Measurements from ENCODE around the gene DHRS2. TPM values are rescaled to one million over a fixed set of nuclear protein-coding genes. Genes with fewer than 3 reads are reported as not detected.
"Not testable (repeated sequence)": the region's sequence is repeated elsewhere in the genome, so short reads cannot be mapped to it uniquely, and the experiment has no call there.

DHRS2 gene
- total RNA-seq, 2 donors from 2014 or later: 0.56 to 2.1 TPM

DNA sequence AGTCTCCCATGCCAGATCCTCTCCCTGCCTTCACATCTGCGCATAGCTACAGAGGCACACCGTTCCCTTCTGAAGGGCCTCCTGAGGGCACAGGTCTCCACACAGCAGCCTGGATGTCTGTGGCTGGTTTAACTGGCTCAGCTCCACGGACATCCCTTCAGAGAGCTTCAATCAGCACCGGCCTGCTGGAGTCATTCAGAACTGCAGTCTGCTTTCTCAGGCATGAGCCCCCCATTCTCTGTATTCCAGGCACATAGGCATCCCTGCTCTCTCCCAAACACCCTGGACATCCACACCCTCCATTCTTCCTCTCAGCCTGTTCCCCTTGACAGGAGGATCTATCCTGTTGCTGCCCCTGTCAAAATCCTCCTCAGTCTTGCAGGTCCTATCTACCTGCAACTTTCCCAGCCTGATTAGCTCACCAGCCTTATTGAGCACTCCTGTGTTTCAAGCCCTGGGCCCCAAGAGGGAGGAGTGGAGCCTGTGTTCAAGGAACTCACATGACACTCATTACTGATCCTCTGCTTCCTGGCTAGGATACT, 2.9 kb upstream of the DHRS2 start:
- H3K9me3 ChIP-seq: no peaks in the 10 kb centered on the region
- no peak overlapping the region for H3K9ac ChIP-seq (ENCODE audit: low read depth in 2 of 2, low read length in 2 of 2)
- H3K4me3 ChIP-seq: no peak overlapping the region
- no peak overlapping the region for H3K27ac ChIP-seq
- TF ChIP-seq, protein P1, sequence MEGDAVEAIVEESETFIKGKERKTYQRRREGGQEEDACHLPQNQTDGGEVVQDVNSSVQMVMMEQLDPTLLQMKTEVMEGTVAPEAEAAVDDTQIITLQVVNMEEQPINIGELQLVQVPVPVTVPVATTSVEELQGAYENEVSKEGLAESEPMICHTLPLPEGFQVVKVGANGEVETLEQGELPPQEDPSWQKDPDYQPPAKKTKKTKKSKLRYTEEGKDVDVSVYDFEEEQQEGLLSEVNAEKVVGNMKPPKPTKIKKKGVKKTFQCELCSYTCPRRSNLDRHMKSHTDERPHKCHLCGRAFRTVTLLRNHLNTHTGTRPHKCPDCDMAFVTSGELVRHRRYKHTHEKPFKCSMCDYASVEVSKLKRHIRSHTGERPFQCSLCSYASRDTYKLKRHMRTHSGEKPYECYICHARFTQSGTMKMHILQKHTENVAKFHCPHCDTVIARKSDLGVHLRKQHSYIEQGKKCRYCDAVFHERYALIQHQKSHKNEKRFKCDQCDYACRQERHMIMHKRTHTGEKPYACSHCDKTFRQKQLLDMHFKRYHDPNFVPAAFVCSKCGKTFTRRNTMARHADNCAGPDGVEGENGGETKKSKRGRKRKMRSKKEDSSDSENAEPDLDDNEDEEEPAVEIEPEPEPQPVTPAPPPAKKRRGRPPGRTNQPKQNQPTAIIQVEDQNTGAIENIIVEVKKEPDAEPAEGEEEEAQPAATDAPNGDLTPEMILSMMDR (IDR thresholded peaks at IDR 0.05): no peak
- H3K4me1 ChIP-seq: no peaks in the 10 kb centered on the region
- no peaks in the 10 kb centered on the region for H3K27me3 ChIP-seq
- intact Hi-C loops (cut with DNase I): no loop called here
- no peak for DNase-seq
- no peaks in the 10 kb centered on the region for H3K36me3 ChIP-seq

DNA sequence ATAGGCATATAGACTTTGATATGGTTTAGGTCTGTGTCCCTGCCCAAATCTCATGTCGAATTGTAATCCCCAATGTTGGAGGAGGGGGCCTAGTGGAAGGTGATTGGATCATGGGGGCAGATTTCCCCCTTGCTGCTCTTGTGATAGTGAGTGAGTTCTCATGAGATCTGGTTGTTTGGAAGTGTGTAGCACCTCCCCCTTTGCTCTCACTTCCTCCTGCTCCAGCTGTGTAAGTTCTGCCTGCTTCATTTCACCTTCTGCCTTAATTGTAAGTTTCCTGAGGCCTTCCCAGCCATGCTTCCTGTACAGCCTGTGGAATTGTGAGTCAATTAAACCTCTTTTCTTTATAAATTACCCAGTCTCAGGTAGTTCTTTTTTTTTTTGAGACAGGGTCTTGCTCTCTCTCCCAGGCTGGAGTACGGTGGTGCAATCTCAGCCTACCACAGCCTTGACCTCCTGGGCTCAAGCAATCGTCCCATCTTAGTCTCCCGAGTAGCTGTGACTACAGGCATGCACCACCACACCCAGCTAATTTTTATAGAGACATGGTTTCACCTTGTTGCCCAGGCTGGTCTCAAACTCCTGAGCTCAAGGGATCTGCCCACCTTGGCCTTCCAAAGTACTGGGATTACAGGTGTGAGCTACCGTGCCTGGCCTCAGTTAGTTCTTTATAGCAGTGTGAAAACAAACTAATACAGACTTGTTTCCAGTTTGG, 1.3 kb upstream of the DHRS2 start:
- intact Hi-C loops (cut with DNase I); H3K27me3 ChIP-seq; H3K27ac ChIP-seq; H3K4me1 ChIP-seq; H3K4me3 ChIP-seq; H3K9ac ChIP-seq (ENCODE audit: low read depth in 2 of 2, low read length in 2 of 2); H3K36me3 ChIP-seq; H3K9me3 ChIP-seq; DNase-seq: not testable (repeated sequence)

DNA sequence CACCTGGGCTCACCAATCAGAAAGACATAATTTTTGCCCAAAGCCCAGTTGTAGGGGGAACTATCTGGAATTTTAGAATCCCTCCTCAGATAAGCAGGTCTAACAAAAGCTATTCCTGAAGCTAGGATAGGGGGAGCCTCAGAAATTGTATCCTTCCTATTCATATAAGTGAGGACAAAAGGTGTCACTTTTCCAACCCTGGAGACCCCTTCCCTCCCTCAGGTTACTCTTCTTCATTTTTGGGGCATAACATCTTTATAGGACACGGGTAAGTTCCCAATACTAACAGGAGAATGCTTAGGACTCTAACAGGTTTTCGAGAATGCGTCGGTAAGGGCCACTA, 1.1 kb downstream of the DHRS2 start:
- H3K27me3 ChIP-seq; H3K27ac ChIP-seq; DNase-seq; H3K4me1 ChIP-seq; H3K36me3 ChIP-seq; H3K9ac ChIP-seq (ENCODE audit: low read depth in 2 of 2, low read length in 2 of 2); intact Hi-C loops (cut with DNase I); H3K4me3 ChIP-seq; H3K9me3 ChIP-seq: not testable (repeated sequence)

DNA sequence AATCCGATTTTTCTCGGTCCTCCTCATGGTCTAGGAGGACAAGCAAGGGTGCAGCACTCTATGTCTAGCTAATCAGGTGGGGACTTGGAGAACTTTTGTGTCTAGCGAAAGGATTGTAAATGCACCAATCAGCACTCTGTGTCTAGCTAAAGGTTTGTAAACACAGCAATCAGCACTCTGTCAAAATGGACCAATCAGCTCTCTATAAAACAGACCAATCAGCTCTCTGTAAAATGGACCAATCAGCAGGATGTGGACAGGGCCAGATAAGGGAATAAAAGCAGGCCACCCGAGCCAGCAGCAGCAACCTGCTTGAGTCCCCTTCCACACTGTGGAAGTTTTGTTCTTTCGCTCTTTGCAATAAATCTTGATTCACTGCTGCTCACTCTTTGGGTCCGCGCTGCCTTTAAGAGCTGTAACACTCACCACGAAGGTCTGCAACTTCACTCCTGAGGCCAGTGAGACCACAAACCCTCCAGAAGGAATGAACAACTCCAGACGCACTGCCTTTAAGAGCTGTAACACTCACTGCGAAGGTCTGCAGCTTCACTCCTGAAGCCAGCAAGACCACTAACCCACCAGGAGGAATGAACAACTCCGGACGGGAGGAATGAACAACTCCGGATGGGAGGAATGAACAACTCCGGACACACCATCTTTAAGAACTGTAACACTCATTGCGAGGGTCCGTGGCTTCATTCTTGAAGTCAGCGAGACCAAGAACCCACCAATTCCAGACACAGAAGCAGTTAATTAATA, 1.7 kb downstream of the DHRS2 start:
- H3K36me3 ChIP-seq; H3K27me3 ChIP-seq; H3K27ac ChIP-seq; H3K9me3 ChIP-seq; intact Hi-C loops (cut with DNase I); DNase-seq; H3K4me3 ChIP-seq; H3K9ac ChIP-seq (ENCODE audit: low read depth in 2 of 2, low read length in 2 of 2); H3K4me1 ChIP-seq: not testable (repeated sequence)

DNA sequence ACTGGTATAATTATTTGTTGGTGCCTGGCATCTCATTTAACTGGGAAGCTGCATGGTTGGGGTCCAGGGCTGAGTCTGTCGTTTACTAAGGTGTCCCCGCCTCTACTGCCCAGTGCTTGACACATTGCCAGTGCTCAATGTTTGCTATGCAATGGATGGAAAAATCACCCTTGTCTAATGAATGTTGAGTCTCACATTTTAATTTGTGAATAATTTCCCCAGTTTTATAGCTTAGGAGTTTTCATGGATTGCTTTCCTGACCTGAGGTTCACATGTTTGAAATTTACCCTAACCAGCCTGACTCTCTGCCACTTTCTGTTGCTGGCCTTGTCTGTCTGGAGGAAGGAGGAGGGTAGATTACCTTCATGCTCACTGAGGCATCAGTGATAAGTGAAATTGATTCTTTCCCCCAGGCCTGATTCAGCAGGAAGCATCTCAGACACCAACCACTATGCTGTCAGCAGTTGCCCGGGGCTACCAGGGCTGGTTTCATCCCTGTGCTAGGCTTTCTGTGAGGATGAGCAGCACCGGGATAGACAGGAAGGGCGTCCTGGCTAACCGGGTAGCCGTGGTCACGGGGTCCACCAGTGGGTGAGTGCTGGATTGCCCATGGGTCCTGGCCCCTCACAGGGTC, 2.4 kb downstream of the DHRS2 start:
- TF ChIP-seq, protein P1 (IDR thresholded peaks at IDR 0.05): no peak
- intact Hi-C loops (cut with DNase I): no loop called here

DNA sequence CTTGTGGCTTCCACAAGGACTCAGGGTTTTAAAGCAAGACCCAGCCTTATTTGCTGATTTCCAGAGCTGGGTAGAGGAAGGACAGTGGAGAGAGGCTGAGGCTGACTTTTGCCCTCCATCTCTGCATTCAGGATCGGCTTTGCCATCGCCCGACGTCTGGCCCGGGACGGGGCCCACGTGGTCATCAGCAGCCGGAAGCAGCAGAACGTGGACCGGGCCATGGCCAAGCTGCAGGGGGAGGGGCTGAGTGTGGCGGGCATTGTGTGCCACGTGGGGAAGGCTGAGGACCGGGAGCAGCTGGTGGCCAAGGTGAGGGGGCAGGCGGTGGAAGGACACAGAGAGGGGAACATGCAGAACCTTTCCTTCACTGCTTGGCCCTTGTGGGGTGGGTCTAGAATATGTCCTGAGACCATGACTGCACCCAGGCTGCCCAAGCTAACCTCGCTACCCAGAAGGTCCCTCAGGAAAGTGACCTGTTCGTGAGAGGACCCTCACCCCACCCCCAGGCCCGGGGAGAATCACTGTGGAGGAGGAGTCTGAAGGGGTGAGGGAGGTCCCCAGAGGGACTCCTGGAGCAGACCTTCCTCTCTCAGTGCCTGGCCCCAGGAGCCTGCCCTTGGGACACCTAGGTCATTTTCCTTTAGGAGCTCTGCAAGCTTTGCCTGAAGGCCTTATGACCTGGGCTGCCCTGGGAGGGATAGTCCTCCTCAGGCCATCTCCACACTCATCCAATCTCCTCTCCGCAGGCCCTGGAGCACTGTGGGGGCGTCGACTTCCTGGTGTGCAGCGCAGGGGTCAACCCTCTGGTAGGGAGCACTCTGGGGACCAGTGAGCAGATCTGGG, 3.1 kb downstream of the DHRS2 start:
- H3K27me3 ChIP-seq: no peaks in the 10 kb centered on the region
- no peaks in the 10 kb centered on the region for H3K4me1 ChIP-seq
- no peak for DNase-seq
- TF ChIP-seq, protein P1 (IDR thresholded peaks at IDR 0.05): no peak
- no peak overlapping the region for H3K9ac ChIP-seq (ENCODE audit: low read depth in 2 of 2, low read length in 2 of 2)
- H3K27ac ChIP-seq: no peak overlapping the region
- no peaks in the 10 kb centered on the region for H3K9me3 ChIP-seq
- no peaks in the 10 kb centered on the region for H3K36me3 ChIP-seq
- intact Hi-C loops (cut with DNase I): no loop called here
- no peak overlapping the region for H3K4me3 ChIP-seq

More for the DNA sequence above, 2.4 kb downstream of the DHRS2 start:
- H3K36me3 ChIP-seq: no peaks in the 10 kb centered on the region
- H3K4me3 ChIP-seq: no peak overlapping the region
- no peak overlapping the region for H3K27ac ChIP-seq
- DNase-seq: no peak
- no peaks in the 10 kb centered on the region for H3K27me3 ChIP-seq
- H3K9ac ChIP-seq (ENCODE audit: low read depth in 2 of 2, low read length in 2 of 2): no peak overlapping the region
- no peaks in the 10 kb centered on the region for H3K4me1 ChIP-seq
- H3K9me3 ChIP-seq: no peaks in the 10 kb centered on the region

Data from colonic mucosa (tissue), 4 donors.